ENCODE results near the gene QSER1.

DNA sequence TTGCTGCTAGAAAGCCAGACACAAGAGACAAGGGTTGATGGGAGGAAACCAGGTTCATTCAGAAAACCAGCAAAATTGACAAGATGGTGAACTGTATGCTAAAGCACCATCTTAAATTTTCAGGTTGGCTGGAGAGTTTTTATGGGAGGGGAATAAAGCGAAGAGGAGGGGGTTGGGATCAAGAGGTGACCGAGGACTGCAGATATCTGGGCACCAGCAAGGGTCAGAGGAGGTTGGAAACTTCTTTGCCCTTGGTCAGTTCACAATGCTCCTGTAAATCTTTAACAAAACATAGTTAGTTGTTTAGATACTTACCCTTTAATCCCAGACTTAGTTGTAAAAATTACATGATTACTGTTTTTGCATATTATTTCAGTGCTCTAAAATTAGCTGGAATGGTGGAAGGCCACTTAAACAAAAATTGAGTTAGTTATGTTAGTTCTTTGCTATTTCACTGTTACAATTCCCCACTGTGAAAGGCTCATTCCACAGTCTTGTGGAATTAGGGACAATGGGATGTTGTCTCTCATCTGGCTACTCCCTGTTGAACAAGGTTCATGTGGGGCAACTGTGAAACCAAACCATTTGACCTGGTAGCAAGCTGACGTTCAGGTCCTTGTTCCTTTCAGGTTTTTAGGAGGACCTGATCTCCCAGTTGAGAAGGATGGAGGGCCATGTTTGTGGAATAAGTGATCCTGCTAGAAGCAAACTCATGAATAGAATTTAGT is 30.6 kb upstream of the QSER1 start:
- TF ChIP-seq CTCF (IDR thresholded peaks at IDR 0.05) (no peak), EP300 (IDR thresholded peaks at IDR 0.05) (no peak)
